Mammary epithelial cell (primary cell): ENCODE measurements around the gene IRF9.

Experiments
- EZH2 ChIP-seq: IDR thresholded peaks from 2 replicates; pipeline ENCODE4 v1.6.1; 2012; ENCODE audit warnings: low read length, inconsistent platforms, borderline replicate concordance
- TF ChIP-seq, protein P1 (sequence below), 2 donors: IDR thresholded peaks in 1 of 2; conservative IDR thresholded peaks in 1 of 2; 2 replicates each; pipeline ENCODE4 v1.5.1; 2011 to 2012; ENCODE audit warnings: inconsistent platforms in 2 of 2, low read length in 2 of 2, mild to moderate bottlenecking in 2 of 2, control low read depth in 1 of 2, low read depth in 1 of 2; ENCODE audit not compliant: insufficient read depth in 1 of 2; ENCODE audit errors: extremely low read depth in 1 of 2

DNA sequence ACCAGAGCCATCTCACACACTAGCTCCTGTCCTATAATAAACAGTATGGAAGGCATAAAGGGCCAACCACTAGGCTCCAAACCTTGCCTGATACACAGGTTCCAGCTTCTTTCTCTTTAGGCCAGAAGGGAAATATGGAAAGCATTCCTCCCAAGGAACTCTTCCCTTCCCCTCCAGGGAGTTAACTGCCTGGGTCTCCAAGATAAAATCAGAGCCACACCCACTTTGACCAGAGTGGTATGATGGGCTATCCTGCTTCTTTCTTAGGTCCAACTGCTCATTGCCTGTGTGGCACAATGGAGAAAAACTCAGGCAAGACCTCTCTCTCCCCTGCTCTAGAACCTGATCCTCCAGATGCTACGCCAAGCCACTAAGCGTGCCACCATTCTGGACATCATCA, 46.6 kb downstream of the IRF9 start:
- TF ChIP-seq, protein P1, sequence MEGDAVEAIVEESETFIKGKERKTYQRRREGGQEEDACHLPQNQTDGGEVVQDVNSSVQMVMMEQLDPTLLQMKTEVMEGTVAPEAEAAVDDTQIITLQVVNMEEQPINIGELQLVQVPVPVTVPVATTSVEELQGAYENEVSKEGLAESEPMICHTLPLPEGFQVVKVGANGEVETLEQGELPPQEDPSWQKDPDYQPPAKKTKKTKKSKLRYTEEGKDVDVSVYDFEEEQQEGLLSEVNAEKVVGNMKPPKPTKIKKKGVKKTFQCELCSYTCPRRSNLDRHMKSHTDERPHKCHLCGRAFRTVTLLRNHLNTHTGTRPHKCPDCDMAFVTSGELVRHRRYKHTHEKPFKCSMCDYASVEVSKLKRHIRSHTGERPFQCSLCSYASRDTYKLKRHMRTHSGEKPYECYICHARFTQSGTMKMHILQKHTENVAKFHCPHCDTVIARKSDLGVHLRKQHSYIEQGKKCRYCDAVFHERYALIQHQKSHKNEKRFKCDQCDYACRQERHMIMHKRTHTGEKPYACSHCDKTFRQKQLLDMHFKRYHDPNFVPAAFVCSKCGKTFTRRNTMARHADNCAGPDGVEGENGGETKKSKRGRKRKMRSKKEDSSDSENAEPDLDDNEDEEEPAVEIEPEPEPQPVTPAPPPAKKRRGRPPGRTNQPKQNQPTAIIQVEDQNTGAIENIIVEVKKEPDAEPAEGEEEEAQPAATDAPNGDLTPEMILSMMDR (conservative IDR thresholded peaks at IDR 0.05 in 1 of 2, IDR thresholded peaks at IDR 0.05 in 1 of 2; ENCODE audit: extremely low read depth in 1 of 2, insufficient read depth in 1 of 2, low read depth in 1 of 2, low read length in 2 of 2): no peak
- TF ChIP-seq EZH2: no peak
